Parathyroid adenoma (tissue), 2 donors: ENCODE measurements around the gene PRICKLE2.

Experiments
- H2AFZ ChIP-seq: fragments of 300-600 bp; sonication (generic); one replicate; pipeline ENCODE4 v1.7.0; 2017; ENCODE audit warnings: antibody characterized with exemption, mild to moderate bottlenecking
- H3K27ac ChIP-seq: fragments of 300-600 bp; sonication (generic); one replicate; pipeline ENCODE4 v1.7.0; 2017
- H3K27me3 ChIP-seq: fragments of 300-600 bp; sonication (generic); one replicate; pipeline ENCODE4 v1.7.0; 2017; ENCODE audit warnings: low read length; ENCODE audit not compliant: control insufficient read depth, insufficient read depth
- H3K36me3 ChIP-seq: fragments of 300-600 bp; sonication (generic); one replicate; pipeline ENCODE4 v1.7.0; 2017; ENCODE audit warnings: low read length; ENCODE audit not compliant: control insufficient read depth, insufficient read depth
- H3K4me1 ChIP-seq: fragments of 300-600 bp; sonication (generic); one replicate; pipeline ENCODE4 v1.7.0; 2017; ENCODE audit warnings: control low read depth
- H3K4me2 ChIP-seq: fragments of 300-600 bp; sonication (generic); one replicate; pipeline ENCODE4 v1.7.0; 2017; ENCODE audit warnings: low read length
- H3K4me3 ChIP-seq: fragments of 300-600 bp; sonication (generic); one replicate; pipeline ENCODE4 v1.7.0; 2017; ENCODE audit warnings: low read depth, low read length
- H3K79me2 ChIP-seq: fragments of 300-600 bp; sonication (generic); one replicate; pipeline ENCODE4 v1.7.0; 2017; ENCODE audit warnings: control low read depth
- H3K9ac ChIP-seq: fragments of 300-600 bp; sonication (generic); one replicate; pipeline ENCODE4 v1.7.0; 2017; ENCODE audit warnings: mild to moderate bottlenecking
- H3K9me3 ChIP-seq: fragments of 300-600 bp; sonication (generic); one replicate; pipeline ENCODE4 v1.7.0; 2017; ENCODE audit warnings: low read length; ENCODE audit not compliant: control insufficient read depth
- TF ChIP-seq, protein P1 (sequence below): fragments of 300-600 bp; sonication (generic); IDR thresholded peaks from one replicate; pipeline ENCODE4 v1.7.0; 2017; ENCODE audit warnings: antibody characterized with exemption, mild to moderate bottlenecking
- donor health status: primary hyperparathyroidism.

The PRICKLE2 gene

DNA sequence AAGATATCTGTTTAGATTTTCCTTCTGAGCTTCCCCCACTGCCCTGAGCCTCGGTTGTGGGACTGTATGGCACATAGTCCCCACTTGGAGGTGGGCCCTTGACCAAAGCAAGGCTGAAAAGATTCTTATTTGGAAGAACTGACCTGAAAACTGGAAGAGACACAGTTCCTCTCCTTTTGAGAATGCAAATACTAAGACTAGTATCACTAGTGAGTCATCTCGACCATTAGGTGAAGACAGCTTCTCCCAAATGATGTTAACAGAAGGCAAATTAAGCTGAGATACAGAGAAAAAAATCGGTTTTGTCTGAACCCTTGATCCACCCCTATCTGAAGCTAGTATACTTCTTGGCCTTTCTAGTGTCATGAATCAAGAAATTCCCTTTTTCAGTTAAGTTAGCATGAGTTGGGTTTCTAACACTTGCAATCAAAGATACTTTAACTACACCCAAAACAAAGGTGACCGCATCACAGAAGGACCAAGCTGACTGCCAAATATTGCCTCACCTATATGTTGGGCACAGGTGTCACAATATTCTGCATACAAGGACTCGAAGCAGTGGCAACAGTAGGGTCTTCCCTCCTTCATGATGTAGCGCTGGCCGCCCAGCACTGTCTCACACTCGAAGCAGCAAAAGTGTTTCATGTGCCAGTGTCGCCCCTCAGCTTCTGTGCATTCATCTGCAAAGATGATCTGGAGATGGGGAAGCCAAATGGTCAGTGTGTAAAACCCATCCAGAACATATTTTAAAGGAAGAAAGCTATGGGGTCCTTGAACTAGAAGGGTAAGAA, 72.4 kb downstream of the PRICKLE2 start:
- Histone ChIP-seq H3K9ac (no peak overlapping the region), H3K79me2 (no peaks in the 10 kb centered on the region), H3K4me1 (no peaks in the 10 kb centered on the region), H2AFZ (no peak overlapping the region), H3K27me3 (no peaks in the 10 kb centered on the region), H3K4me3 (no peak overlapping the region), H3K4me2 (no peak overlapping the region), H3K9me3 (no peaks in the 10 kb centered on the region), H3K27ac (no peak overlapping the region), H3K36me3 (no peaks in the 10 kb centered on the region)
- TF ChIP-seq, protein P1, sequence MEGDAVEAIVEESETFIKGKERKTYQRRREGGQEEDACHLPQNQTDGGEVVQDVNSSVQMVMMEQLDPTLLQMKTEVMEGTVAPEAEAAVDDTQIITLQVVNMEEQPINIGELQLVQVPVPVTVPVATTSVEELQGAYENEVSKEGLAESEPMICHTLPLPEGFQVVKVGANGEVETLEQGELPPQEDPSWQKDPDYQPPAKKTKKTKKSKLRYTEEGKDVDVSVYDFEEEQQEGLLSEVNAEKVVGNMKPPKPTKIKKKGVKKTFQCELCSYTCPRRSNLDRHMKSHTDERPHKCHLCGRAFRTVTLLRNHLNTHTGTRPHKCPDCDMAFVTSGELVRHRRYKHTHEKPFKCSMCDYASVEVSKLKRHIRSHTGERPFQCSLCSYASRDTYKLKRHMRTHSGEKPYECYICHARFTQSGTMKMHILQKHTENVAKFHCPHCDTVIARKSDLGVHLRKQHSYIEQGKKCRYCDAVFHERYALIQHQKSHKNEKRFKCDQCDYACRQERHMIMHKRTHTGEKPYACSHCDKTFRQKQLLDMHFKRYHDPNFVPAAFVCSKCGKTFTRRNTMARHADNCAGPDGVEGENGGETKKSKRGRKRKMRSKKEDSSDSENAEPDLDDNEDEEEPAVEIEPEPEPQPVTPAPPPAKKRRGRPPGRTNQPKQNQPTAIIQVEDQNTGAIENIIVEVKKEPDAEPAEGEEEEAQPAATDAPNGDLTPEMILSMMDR: no peak

DNA sequence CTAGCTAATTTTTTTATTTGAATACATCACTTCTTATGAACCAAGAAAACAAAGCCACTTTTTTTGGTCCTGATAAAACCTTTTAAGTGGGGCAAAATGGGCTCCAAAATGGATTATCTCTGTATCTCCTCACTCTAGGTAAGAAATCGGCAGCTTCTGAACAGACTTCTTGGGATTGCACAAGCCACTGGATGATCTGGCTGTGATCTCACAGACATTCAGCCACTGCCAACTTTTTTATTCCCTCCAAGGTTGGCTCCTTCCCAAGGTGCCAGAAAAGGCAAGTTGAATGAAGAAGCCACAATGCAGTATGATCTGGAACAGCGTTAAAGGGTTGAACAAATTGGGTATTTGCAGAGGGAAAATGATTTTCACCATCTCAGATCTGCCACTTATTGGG, 73.2 kb downstream of the PRICKLE2 start:
- Histone ChIP-seq H3K9ac (no peak overlapping the region), H3K36me3 (no peaks in the 10 kb centered on the region), H3K27me3 (no peaks in the 10 kb centered on the region), H3K9me3 (no peaks in the 10 kb centered on the region), H3K27ac (no peak overlapping the region), H3K4me1 (no peaks in the 10 kb centered on the region), H3K4me3 (no peak overlapping the region), H3K4me2 (no peak overlapping the region), H3K79me2 (no peaks in the 10 kb centered on the region), H2AFZ (no peak overlapping the region)
- TF ChIP-seq, protein P1: no peak

DNA sequence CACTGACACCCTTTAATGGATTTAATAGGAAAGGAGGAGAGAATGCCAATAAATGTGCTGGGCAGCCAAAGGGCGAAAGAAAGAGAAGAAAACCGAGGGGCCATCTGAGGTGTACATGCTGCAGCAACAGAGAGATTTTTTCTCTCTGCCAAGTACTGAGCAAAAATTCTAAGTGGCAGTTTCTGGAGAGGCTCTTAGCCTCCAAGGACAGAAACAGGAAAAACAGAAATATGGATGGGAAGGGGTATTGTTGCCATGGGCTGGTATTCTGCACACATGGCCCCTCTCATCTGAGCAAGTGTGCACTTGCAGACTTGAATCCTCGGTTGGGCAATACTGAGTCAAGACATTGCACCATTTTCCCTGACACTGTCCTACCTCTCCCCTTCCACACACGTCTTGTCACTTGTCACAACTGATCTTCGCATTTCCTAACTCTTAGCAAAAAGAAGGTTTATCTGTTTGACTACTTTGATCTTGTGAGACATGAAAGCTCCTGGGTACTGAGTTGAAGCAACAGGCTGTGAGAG, 73.9 kb downstream of the PRICKLE2 start:
- TF ChIP-seq, protein P1: no peak
- no peaks in the 10 kb centered on the region for H3K27me3 ChIP-seq
- no peaks in the 10 kb centered on the region for H3K36me3 ChIP-seq
- H2AFZ ChIP-seq: no peak overlapping the region
- no peaks in the 10 kb centered on the region for H3K79me2 ChIP-seq
- H3K27ac ChIP-seq: no peak overlapping the region
- H3K9me3 ChIP-seq: no peaks in the 10 kb centered on the region
- H3K4me2 ChIP-seq: no peak overlapping the region
- H3K4me1 ChIP-seq: no peaks in the 10 kb centered on the region
- no peak overlapping the region for H3K4me3 ChIP-seq
- no peak overlapping the region for H3K9ac ChIP-seq

DNA sequence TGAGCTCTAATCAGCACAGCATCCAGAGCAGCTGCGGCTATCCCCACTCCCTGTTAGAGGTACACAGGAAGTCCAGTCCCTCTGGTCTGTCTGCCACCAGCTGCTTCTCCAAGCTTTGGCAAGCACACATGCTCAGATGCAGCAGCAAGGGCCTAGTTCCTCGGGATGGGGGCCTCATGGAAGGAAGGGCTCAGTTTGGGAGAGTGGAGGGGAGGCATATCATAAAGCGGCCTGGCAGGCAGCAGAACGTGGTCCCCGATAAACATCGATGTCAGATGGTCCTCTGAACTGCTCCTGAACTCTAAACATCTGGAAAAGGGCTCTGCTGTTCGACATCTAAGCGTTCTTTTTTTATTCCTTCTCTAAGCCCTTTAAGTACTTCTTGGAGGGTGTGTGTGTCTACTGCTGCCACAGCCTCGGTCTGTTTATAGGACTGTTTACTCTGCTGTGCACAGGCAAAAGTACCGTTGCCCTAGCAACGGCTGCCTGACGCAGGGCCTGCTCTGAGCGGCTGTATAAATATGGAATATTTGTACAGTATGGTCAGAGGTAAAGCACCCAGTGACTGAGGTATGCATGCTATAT, 74.6 kb downstream of the PRICKLE2 start:
- no peaks in the 10 kb centered on the region for H3K36me3 ChIP-seq
- TF ChIP-seq, protein P1: no peak
- H3K4me3 ChIP-seq: no peak overlapping the region

More for the DNA sequence above, 74.6 kb downstream of the PRICKLE2 start:
- Histone ChIP-seq H3K4me1 (no peaks in the 10 kb centered on the region), H2AFZ (no peak overlapping the region), H3K4me2 (no peak overlapping the region), H3K27me3 (no peaks in the 10 kb centered on the region), H3K79me2 (no peaks in the 10 kb centered on the region), H3K9ac (no peak overlapping the region), H3K27ac (peak overlapping the region; percentile 20), H3K9me3 (no peaks in the 10 kb centered on the region)
